ENCODE measurements around the gene ATP7B. TPM values are rescaled to one million over a fixed set of nuclear protein-coding genes. Genes with fewer than 3 reads are reported as not detected.

The ATP7B gene
- total RNA-seq, 1 donor from 2014 or later, result 3.8 TPM

- Histone ChIP-seq H3K4me1 (peaks cover 20% of the 10 kb centered on the region), H3K36me3 (no peaks in the 10 kb centered on the region), H3K27me3 (ENCODE audit: low read depth) (no peaks in the 10 kb centered on the region), H3K27ac (replicated peaks) (no peak overlapping the region), H3K9me3 (replicated peaks) (no peaks in the 10 kb centered on the region), H3K4me3 (no peak overlapping the region)
- TF ChIP-seq, protein P1, sequence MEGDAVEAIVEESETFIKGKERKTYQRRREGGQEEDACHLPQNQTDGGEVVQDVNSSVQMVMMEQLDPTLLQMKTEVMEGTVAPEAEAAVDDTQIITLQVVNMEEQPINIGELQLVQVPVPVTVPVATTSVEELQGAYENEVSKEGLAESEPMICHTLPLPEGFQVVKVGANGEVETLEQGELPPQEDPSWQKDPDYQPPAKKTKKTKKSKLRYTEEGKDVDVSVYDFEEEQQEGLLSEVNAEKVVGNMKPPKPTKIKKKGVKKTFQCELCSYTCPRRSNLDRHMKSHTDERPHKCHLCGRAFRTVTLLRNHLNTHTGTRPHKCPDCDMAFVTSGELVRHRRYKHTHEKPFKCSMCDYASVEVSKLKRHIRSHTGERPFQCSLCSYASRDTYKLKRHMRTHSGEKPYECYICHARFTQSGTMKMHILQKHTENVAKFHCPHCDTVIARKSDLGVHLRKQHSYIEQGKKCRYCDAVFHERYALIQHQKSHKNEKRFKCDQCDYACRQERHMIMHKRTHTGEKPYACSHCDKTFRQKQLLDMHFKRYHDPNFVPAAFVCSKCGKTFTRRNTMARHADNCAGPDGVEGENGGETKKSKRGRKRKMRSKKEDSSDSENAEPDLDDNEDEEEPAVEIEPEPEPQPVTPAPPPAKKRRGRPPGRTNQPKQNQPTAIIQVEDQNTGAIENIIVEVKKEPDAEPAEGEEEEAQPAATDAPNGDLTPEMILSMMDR (IDR thresholded peaks at IDR 0.05; ENCODE audit: borderline replicate concordance), result no peak
- intact Hi-C loops (cut with micrococcal nuclease), result no loop called here
- no peak for DNase-seq
Measured at GRCh38 chr13:52006523-52007245, 4.6 kb downstream of the ATP7B start.

DNA sequence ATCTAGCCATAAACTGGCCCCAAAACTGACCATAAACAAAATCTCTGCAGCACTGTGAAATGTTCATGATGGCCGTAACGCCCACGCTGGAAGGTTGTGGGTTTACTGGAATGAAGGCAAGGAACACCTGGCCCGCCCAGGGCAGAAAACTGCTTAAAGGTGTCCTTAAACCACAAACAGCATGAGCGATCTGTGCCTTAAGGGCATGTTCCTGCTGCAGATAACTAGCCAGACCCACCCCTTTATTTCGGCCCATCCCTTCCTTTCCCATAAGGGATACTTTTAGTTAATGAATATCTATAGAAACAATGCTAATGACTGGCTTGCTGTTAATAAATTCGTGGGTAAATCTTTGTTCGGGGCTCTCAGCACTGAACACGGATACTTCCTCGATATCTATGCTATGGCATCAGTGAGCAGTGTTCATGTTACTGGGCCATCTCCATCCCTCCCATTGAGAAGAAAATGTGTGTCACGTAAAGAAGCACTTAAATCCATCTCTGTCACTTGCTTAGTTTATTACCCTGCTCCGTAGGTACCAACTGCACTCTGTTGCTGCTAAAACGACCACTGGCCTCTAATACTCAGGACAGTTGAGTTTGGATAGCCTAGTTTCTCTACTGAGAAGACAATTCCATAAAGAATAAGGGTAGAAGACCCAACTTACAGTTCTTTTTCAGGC, 5.3 kb downstream of the ATP7B start:
- H3K27ac ChIP-seq (replicated peaks), result no peak overlapping the region
- intact Hi-C loops (cut with micrococcal nuclease), result no loop called here
- H3K9me3 ChIP-seq (replicated peaks), result no peaks in the 10 kb centered on the region

DNA sequence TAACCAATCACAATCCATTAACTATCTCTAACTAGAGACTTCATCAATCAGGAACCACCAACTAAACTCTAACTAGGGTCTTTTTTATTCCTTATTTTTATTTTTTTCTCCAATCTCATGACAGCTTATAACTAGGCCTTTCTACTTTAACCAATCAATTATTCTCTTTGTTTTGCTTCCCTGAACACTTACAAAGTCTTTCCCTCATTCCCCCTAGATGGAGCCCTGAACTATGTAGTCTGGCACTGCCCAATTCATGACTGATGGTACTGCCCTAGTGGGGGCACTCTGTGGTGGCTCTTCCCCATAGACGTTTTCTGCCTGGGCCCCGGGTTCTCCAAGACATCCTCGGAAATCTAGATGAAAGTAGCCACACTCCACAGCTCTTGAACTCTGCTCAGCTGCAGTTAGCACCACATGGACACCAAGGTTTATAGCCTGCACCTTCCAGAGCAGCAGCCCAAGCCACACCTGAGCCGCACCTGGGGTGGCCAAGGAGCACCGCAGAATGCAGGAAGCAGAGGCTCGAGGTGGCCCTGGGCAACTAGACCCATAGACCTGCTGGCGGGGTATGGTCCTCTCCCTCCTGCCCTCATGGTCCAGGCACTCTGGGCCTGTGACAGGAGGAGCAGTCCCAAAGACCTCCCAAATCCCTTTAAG, 6.6 kb downstream of the ATP7B start:
- TF ChIP-seq, protein P1 (IDR thresholded peaks at IDR 0.05; ENCODE audit: borderline replicate concordance), result no peak
- intact Hi-C loops (cut with micrococcal nuclease), result loop anchor here (5.0 kb wide), 1 partner anchor 123 kb away; the partner anchor contains the start of gene NEK5

More for the DNA sequence above, 5.3 kb downstream of the ATP7B start:
- Histone ChIP-seq H3K36me3 (no peaks in the 10 kb centered on the region), H3K4me3 (no peak overlapping the region), H3K27me3 (ENCODE audit: low read depth) (no peaks in the 10 kb centered on the region), H3K4me1 (peaks cover 13% of the 10 kb centered on the region)
- TF ChIP-seq, protein P1 (IDR thresholded peaks at IDR 0.05; ENCODE audit: borderline replicate concordance), result no peak
- DNase-seq, result no peak

DNA sequence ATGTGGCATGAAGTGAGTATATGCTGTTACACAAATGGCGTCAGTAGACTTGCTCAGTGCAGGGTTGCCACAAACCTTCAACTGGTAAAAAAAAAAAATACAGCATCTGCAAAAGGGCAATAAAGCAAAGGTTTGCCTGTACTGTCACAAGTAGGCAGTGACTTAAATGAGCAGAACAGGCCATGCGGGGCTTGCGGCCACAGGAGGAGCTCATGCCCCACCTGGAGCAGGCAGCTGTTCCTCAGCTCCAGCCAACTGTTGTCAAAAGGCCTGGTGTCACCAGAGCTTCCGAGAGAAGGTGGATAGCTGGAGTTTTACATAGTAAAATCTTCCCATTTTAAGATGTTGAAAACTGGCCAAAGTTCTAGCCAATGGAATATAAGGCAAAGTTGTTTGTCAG, 7.7 kb downstream of the ATP7B start:
- intact Hi-C loops (cut with micrococcal nuclease), result loop anchor here (5.0 kb wide), 1 partner anchor 124 kb away; the partner anchor contains the start of gene NEK5
- Histone ChIP-seq H3K36me3 (no peaks in the 10 kb centered on the region), H3K27me3 (ENCODE audit: low read depth) (no peaks in the 10 kb centered on the region), H3K4me3 (no peak overlapping the region), H3K27ac (replicated peaks) (no peak overlapping the region), H3K9me3 (replicated peaks) (no peaks in the 10 kb centered on the region), H3K4me1 (peaks cover 18% of the 10 kb centered on the region)
- TF ChIP-seq, protein P1 (IDR thresholded peaks at IDR 0.05; ENCODE audit: borderline replicate concordance), result no peak
- no peak for DNase-seq

More for the DNA sequence above, 6.6 kb downstream of the ATP7B start:
- H3K4me3 ChIP-seq, result no peak overlapping the region
- H3K36me3 ChIP-seq, result no peaks in the 10 kb centered on the region
- H3K9me3 ChIP-seq (replicated peaks), result no peaks in the 10 kb centered on the region
- no peaks in the 10 kb centered on the region for H3K27me3 ChIP-seq (ENCODE audit: low read depth)
- H3K4me1 ChIP-seq, result peaks cover 7% of the 10 kb centered on the region
- no peak overlapping the region for H3K27ac ChIP-seq (replicated peaks)
- no peak for DNase-seq

DNA sequence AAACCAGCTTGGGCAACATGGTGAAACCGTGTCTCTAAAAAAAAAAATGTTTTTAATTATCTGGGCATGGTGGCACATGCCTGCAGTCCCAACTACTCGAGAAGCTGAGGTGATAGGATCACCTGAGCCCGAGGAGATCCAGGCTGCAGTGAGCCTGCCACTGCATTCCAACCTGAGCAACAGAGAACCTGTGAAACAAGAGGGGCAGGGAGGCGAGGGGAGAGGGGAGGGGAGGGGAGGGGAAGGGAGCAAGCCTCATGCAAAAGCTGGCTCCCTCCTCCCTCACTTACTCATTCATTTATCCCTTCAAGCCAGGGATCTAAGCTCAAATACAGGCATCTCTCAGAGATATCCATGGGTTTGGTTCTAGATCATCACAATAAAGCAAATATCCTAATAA, 8.9 kb downstream of the ATP7B start:
- Histone ChIP-seq H3K4me1 (peaks cover 20% of the 10 kb centered on the region), H3K27ac (replicated peaks) (no peak overlapping the region), H3K36me3 (no peaks in the 10 kb centered on the region), H3K9me3 (replicated peaks) (no peaks in the 10 kb centered on the region), H3K4me3 (no peak overlapping the region), H3K27me3 (ENCODE audit: low read depth) (no peaks in the 10 kb centered on the region)
- no peak for DNase-seq
- intact Hi-C loops (cut with micrococcal nuclease), result loop anchor here (5.0 kb wide), 1 partner anchor 125 kb away; the partner anchor contains the start of gene NEK5
- TF ChIP-seq, protein P1 (IDR thresholded peaks at IDR 0.05; ENCODE audit: borderline replicate concordance), result no peak

Measured in left ventricle myocardium inferior (tissue), 1 donor.